GM23338 (cell line): ENCODE data around the gene UIMC1. TPM values are rescaled to one million over a fixed set of nuclear protein-coding genes. Genes with fewer than 3 reads are reported as not detected.
A peak's percentile ranks its signal among the peaks of the same experiment; 100 is the strongest.

Experiments used
- ATAC-seq: fragments of 200-7000 bp; cut with Tn5 transposase; 3 replicates; pipeline ENCODE4 v1.9.1; 2020
- DNase-seq: peaks from one replicate; pipeline ENCODE4 v3.0.0-alpha.2; 2015; ENCODE audit warnings: low spot score
- H2AFZ ChIP-seq: fragments of 200-600 bp; sonication (generic); 2 replicates; pipeline ENCODE4 v1.8.0; 2016; ENCODE audit warnings: antibody characterized with exemption, mild to moderate bottlenecking, moderate library complexity
- H3F3A ChIP-seq: fragments of 200-600 bp; sonication (generic); replicated peaks from 2 replicates; pipeline ENCODE4 v1.8.0; 2017; ENCODE audit warnings: antibody characterized with exemption, mixed run types, low read depth
- H3K27ac ChIP-seq: fragments of 200-600 bp; sonication (generic); 2 replicates; pipeline ENCODE4 v1.6.1; 2016; ENCODE audit warnings: low read depth
- H3K27me3 ChIP-seq: fragments of 200-600 bp; sonication (generic); 2 replicates; pipeline ENCODE4 v1.8.0; 2016; ENCODE audit warnings: mild to moderate bottlenecking, mixed run types, moderate library complexity; ENCODE audit not compliant: insufficient read depth
- H3K36me3 ChIP-seq: fragments of 200-600 bp; sonication (generic); 2 replicates; pipeline ENCODE4 v1.8.0; 2016; ENCODE audit warnings: mild to moderate bottlenecking; ENCODE audit not compliant: insufficient read depth
- H3K4me1 ChIP-seq: fragments of 200-600 bp; sonication (generic); 2 replicates; pipeline ENCODE4 v1.8.0; 2016; ENCODE audit warnings: mild to moderate bottlenecking, moderate library complexity; ENCODE audit not compliant: insufficient read depth
- H3K4me2 ChIP-seq: fragments of 200-600 bp; sonication (generic); 2 replicates; pipeline ENCODE4 v1.7.1; 2017; ENCODE audit warnings: mixed run types
- H3K4me3 ChIP-seq: fragments of 200-600 bp; sonication (generic); 2 replicates; pipeline ENCODE4 v1.6.1; 2016; ENCODE audit warnings: mixed run types
- H3K79me2 ChIP-seq: fragments of 200-600 bp; sonication (generic); replicated peaks from 2 replicates; pipeline ENCODE4 v1.8.0; 2017; ENCODE audit warnings: mild to moderate bottlenecking; ENCODE audit not compliant: insufficient read depth
- H3K9me2 ChIP-seq: fragments of 200-600 bp; sonication (generic); 2 replicates; pipeline ENCODE4 v1.8.0; 2017; ENCODE audit not compliant: insufficient read depth
- H4K20me1 ChIP-seq: fragments of 200-600 bp; sonication (generic); replicated peaks from 2 replicates; pipeline ENCODE4 v1.8.0; 2017; ENCODE audit warnings: mild to moderate bottlenecking; ENCODE audit not compliant: insufficient read depth
- H3K27ac Mint-ChIP-seq: 2 replicates; pipeline ENCODE4 v1.8.0; 2020; ENCODE audit warnings: inconsistent platforms, mild to moderate bottlenecking, moderate library complexity, mixed read lengths
- H3K27me3 Mint-ChIP-seq: 3 replicates; pipeline ENCODE4 v1.8.0; 2022; ENCODE audit warnings: low read depth, mild to moderate bottlenecking, moderate library complexity, mixed read lengths, inconsistent platforms; ENCODE audit not compliant: insufficient read depth, poor library complexity
- H3K36me3 Mint-ChIP-seq: 3 replicates; pipeline ENCODE4 v1.8.0; 2021; ENCODE audit warnings: low read depth, mild to moderate bottlenecking, inconsistent platforms, moderate library complexity, mixed read lengths
- H3K4me1 Mint-ChIP-seq: 3 replicates; pipeline ENCODE4 v1.8.0; 2020; ENCODE audit warnings: mild to moderate bottlenecking, inconsistent platforms, mixed read lengths
- H3K4me3 Mint-ChIP-seq: 3 replicates; pipeline ENCODE4 v1.8.0; 2021; ENCODE audit warnings: moderate library complexity, mild to moderate bottlenecking, inconsistent platforms, mixed read lengths
- H3K9me3 Mint-ChIP-seq: 3 replicates; pipeline ENCODE4 v1.8.0; 2020; ENCODE audit warnings: moderate library complexity, mild to moderate bottlenecking, inconsistent platforms, mixed read lengths
- CREB1 ChIP-seq: fragments of 250-450 bp; sonication (Bioruptor Pico); IDR thresholded peaks from 2 replicates; pipeline ENCODE4 v1.5.0; 2020; ENCODE audit warnings: low read depth, mild to moderate bottlenecking, moderate library complexity
- CTCF ChIP-seq, 2 experiments: fragments of 200-600 bp in 1 of 2; sonication (generic) in 1 of 2; conservative IDR thresholded peaks; 2 replicates each; pipeline versions ENCODE4 v1.5.1 to v1.6.1; 2016 to 2017; ENCODE audit warnings: antibody characterized with exemption in 2 of 2, low read depth in 2 of 2, mild to moderate bottlenecking in 2 of 2, moderate library complexity in 1 of 2
- ETS1 ChIP-seq: IDR thresholded peaks from 2 replicates; pipeline ENCODE4 v1.6.1; 2016; ENCODE audit warnings: antibody characterized with exemption
- EZH2 ChIP-seq: fragments of 200-600 bp; sonication (generic); IDR thresholded peaks from one replicate; pipeline ENCODE4 v1.8.0; 2017; ENCODE audit warnings: antibody characterized with exemption, mild to moderate bottlenecking, low read depth; ENCODE audit not compliant: unreplicated experiment
- NANOG ChIP-seq: IDR thresholded peaks from 2 replicates; pipeline ENCODE4 v1.6.1; 2016; ENCODE audit warnings: antibody characterized with exemption, borderline replicate concordance
- REST ChIP-seq: IDR thresholded peaks from one replicate; pipeline ENCODE4 v1.6.1; 2018; ENCODE audit warnings: antibody characterized with exemption; ENCODE audit not compliant: unreplicated experiment
- ZNF114 ChIP-seq: fragments of 250-450 bp; sonication (Bioruptor Pico); IDR thresholded peaks from 2 replicates; pipeline ENCODE4 v1.5.0; 2020; ENCODE audit warnings: mild to moderate bottlenecking, moderate library complexity
- ZNF462 ChIP-seq: fragments of 250-450 bp; sonication (Bioruptor Pico); IDR thresholded peaks from 2 replicates; pipeline ENCODE4 v1.5.0; 2020; ENCODE audit warnings: mild to moderate bottlenecking, moderate library complexity
- polyA plus RNA-seq: library from polyadenylated mRNA; unstranded; fragments of >200 nt; fragmentation: Nextera tagmentation; extraction: Ambion mirVana; gene quantifications from 2 replicates; pipeline ENCODE4 v1.2.1, GENCODE V29; 2016
- total RNA-seq: library from RNA; depleted of rRNA; stranded (reverse); fragments of >200 nt; shearing (Covaris generic); gene quantifications from 2 replicates; pipeline ENCODE4 v1.2.3, GENCODE V29; 2014

Gene UIMC1
- total and polyA plus RNA-seq, 2 experiments from 2014 or later, result 36.4 to 40.1 TPM

- no peaks in the 10 kb centered on the region for H4K20me1 ChIP-seq
- H2AFZ ChIP-seq, result peak overlapping the region; percentile 72
- H3K27ac Mint-ChIP-seq, result no peak overlapping the region
- H3K27me3 Mint-ChIP-seq, result peaks cover 18% of the 10 kb centered on the region
- TF ChIP-seq NANOG (no peak), ETS1 (no peak), CREB1 (CRISPR knock-in tag) (no peak), ZNF114 (no peak), ZNF462 (CRISPR knock-in tag) (no peak), REST (no peak), EZH2 (no peak), CTCF (conservative IDR thresholded peaks at IDR 0.05; ENCODE audit: low read depth in 2 of 2) (no peak)
- no peaks in the 10 kb centered on the region for H3K36me3 Mint-ChIP-seq
- no peaks in the 10 kb centered on the region for H3K36me3 ChIP-seq
- peaks cover 41% of the 10 kb centered on the region for H3K4me1 Mint-ChIP-seq
- H3K9me3 Mint-ChIP-seq, result no peaks in the 10 kb centered on the region
- no peaks in the 10 kb centered on the region for H3K79me2 ChIP-seq
- no peaks in the 10 kb centered on the region for H3K27me3 ChIP-seq
- no peak overlapping the region for H3K4me3 ChIP-seq
- H3F3A ChIP-seq, result no peaks in the 10 kb centered on the region
- peak overlapping the region; percentile 57; the same call in 1 of the 2 replicates for H3K4me2 ChIP-seq
- peak overlapping the region; percentile 39; the same call in 1 of the 3 replicates for H3K4me3 Mint-ChIP-seq
- H3K4me1 ChIP-seq, result peaks cover 15% of the 10 kb centered on the region; the same call in 1 of the 2 replicates
- peak; percentile 19 for ATAC-seq
- no peak overlapping the region for H3K27ac ChIP-seq
- H3K9me2 ChIP-seq, result no peaks in the 10 kb centered on the region
- no peak for DNase-seq
Observed at GRCh38 chr5:176863041-176863764, 143.4 kb downstream of the UIMC1 start.
